Stimulated activated CD4-positive, alpha-beta T cell treated with anti-CD3 and anti-CD28 coated beads, Interleukin-12 subunit alpha, Interleukin-12 subunit beta, amount 100 ng/mL, for 24 hours (primary cell): ENCODE measurements around the gene CDC20B.
"Not testable (repeated sequence)": the region's sequence is repeated elsewhere in the genome, so short reads cannot be mapped to it uniquely, and the experiment has no call there.

Experiments used
- DNase-seq, 2 experiments: peaks; one replicate each; pipeline ENCODE4 v3.0.0-alpha.2; 2020; ENCODE audit warnings: low read depth in 2 of 2

The CDC20B gene

DNA sequence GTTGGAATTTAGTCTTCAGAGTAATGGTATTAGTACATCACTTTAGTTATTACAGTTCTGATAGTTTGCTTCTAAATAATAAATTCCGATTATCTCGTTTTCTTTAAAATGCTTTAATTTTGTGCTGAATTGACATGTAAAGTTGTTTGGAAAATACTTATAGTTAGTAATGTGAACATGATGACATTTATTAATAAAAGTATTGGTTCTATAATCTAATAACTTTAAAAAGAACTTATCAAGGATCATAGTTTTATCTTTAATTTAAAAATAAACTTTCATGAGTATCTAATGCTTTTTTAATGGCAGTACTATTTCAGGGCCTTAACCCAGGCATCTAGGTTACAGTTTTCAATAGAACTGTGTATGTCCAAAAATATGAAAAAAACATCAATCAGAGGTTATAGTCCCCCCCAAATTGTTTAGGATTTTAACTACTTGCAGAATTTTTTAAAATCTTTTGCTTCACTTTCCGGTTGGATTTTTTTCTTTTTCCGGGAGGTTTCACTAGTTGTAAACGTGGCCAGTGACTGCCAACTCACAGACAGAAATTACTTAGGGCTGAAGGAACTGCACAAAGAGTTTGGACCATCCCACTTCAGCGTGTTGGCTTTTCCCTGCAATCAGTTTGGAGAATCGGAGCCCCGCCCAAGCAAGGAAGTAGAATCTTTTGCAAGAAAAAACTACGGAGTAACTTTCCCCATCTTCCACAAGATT, 12.3 kb downstream of the CDC20B start:
- DNase-seq = no peak

DNA sequence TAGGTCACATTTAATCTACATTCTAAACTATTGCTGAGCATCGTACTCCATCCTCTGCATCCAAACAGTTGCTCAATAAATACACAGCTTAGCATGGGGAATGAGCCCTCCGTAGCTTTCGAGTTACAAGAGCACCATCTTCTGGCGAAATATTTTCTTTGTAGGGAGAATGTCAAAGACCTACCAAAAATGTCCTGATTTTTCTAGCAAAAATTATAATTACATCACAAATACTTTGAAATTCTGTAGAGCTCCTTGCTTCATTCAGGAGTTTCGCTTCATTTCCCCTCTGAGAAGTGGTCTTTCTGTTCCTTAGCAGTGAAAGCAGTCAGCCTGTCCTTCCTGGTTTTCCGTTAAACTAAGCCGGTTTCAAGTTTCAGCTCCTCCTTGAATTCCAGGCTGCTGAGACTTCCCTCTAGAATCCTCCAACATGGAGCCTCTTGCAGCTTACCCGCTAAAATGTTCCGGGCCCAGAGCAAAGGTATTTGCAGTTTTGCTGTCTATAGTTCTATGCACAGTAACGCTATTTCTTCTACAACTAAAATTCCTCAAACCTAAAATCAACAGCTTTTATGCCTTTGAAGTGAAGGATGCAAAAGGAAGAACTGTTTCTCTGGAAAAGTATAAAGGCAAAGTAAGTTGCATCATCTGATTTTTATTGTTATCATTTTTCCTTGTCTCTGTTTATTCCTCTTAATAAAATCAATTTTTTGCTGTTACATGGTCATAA, 13.0 kb downstream of the CDC20B start, which contains the start of gene GPX8:
TSS of gene GPX8 (plus strand) at position 409 of the 730 bp plus-strand sequence. CDS start at position 431, 22 bp downstream.
- no peak for DNase-seq

DNA sequence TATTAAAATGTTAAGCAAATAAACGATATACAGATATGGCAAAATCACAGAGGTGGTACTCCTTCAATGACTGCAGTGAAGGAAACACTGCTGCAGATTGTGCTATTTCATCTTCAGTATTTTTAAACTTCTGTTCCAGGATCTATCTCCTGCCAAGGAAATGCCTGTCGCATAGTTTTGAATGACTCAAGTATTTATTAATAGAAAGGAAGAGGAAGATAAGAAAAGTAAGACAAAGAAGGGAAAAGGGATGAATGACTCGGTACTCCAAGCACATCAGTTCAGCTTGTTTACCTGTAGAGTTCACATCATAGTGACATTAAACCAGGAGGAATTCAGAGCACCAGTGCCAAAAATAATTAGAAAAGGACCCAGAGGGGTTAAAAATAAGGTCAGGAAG, 18.1 kb downstream of the CDC20B start:
- no peak for DNase-seq

DNA sequence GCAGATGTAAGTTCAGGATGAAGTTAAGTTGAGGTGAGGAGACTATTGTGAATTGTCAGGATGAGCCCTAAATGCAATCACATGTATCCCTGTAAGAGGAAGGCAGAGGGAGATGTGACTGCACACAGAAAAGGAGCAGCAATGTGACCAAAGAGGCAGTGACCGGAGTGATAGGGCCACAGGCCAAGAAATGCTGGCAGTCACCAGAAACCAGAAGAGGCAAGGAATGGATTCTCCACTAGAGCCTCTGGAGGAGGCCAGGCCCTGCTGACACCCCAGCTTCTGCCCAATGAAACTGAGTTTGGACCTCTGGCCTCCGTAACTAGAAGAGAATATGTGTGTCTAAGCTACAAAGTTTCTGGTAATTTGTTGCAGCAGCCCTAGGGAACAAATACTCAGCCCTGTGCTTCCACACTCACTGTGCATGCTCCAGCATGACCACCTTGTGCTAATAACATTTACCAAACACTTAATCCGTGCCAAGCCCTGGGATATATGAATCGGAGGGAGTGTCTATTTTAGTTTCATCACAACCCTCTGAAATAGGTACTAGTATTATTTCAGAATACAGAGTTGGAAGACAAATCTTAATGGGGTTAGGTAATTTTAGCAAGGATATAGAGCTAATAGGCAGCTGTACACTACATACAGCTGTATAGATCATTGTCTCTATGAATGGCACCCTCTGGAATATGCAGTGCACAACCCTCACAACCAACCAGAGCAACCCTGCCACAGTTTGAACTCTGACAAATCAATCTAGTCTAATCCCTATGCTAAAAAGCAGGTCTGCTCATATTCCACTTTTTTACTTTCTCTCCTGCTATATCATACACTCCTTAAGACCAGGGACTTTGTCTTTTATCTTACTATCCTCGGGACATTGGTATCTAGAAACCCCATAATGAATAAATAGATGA, 20.8 kb downstream of the CDC20B start:
- no peak for DNase-seq

DNA sequence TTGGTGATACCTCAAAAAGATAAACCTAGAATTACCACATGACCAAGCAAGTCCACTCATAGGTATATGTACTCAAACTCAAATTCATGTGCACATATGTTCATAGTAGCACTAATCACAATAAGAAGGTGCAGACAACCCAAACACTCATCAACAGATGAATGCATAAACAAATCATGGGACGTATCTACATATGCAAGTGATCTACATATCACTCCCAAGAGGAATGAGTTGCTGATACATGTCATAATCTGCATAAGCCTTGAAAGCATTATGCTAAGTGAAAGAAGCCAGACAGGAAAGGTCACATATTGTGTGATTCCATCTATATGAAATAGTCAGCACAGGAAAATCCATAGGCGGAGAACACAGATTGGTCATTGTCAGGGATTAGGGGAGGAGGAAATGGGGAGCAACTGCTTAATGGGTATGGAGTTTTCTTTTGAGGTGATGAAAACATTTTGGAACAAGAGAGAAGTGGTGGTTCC, 23.6 kb downstream of the CDC20B start:
- no peak for DNase-seq

DNA sequence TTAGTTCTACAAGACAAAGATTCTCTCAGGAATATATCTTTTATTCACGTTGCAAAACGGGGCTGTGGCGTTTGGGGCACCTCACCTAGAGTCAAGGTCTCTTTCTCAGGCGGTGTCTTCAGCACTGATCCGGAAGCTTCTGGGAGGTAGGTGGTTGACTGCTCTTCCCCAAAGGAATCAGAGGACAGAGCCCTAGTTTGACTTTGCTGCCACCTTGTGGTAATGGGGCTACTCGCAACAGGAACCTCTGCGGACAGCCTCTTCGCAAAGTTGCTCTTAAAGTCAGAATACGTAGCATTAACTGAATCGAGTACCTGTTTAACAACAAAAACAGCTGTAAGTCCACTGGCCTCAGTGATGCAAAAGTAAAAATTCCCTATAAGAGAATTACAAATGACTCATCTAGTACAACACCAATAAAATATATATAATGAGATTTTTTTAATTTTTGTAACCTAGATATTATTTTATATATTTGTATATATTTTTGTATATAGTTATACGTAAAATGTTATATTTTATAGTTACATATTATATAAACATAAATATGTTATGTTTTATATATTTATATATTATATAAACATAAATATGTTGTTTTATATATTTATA, 26.3 kb downstream of the CDC20B start:
- DNase-seq = peak; percentile 68 to 77

DNA sequence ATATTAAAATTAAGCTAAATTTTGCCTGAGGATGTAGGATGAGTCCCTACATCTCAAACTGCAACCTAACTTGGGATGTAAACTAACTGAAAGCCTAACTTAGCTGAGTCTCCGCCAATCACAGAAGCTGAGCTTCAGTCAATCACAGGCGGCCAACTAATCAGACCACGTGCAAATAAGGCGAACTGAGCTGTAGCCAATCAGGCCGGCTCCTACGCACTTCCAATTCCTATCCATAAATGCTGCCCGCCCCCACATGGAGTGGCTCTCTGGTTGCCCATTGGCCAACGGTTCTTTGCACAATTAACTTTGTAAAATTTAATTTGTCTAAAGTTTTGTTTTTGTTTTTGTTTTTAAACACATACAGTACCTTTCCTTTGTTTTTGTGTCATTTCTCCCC, 26.9 kb downstream of the CDC20B start:
- no peak for DNase-seq

DNA sequence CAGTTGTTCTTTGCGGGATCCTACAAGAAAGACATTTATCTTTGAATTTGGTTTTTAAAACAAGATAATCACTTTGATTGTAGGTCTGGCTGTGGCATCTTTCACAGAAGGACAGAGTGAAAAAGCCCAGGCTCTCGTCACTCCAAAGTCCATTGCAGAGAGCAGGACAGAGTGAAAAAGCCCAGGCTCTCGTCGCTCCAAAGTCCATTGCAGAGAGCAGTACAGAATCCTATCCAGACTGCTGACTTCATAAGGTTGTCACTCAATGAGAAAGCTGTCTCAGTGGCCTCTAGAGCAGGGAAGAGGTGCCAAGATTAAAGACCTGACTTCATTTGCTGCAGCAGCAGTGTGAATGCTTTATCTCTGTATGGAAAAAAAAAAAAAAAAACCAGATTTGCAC, 29.4 kb downstream of the CDC20B start:
- no peak for DNase-seq

DNA sequence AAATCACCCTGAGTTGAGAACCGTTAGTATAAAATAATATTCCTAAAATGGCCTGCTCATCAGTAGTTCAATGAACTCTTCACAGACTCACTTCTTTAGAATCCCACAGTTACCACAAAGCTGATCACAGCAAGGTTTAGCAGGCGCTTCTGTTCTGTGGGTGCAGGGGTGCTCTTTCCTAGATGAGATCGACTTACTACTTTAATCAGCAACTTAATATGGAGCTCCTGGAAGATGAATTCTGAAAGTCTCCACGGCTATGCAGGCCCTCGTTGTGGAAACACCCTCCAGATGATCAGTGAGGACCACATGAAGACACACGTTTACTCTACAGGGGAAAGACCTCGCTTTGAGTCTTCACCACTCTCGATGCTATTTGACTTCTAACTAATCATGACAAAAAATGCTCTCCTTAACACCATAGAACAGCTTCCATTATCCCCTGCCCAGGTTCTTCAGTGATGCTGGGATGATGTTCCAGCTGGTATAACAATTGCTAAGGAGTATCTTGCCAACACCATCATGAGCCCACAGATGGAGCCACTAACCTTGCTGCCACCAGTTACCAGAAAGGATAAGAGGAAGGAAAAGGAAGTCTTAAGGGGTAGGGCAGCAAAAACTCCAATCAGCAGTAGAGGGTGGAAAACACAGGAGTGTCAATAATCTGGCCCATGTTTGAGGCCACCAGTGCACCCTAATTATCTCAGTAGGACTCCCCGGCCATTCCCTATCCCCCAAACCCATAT, 30.9 kb downstream of the CDC20B start:
- DNase-seq = no peak

DNA sequence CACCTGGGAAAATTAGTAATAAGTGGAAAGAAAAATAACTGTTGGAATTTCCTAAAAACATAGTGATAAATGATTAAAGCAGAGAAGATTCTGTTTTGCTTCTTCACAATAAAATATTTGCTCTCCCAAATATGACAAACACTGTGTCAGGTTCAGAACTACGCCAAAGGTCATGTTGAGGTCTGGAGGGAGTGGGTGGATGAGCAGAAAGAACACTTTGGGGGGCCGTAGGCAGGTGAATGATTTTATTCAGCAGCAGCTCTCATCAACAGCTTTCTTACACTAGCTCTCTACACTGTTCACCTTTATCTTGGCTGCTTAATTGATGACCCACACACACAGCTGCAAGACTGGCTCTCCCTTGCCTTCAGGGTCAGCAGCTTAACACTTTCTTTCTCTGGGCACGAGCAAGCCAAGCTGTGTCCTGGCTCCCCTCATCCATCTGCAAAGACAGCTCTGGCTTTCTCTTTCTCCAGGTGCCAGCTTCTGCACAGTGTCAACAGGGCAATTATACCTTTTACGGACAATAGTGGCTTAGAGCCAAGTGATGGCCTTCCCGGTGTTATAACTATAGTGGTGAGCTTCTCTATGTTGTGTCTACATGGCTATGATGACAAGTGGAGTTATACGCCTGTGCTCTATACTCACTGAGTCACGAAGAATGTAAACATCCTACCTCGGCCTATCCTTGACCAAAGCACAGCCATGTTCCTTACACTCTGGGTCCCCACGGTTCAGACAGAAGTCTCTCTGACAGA, 31.9 kb downstream of the CDC20B start:
- no peak for DNase-seq

DNA sequence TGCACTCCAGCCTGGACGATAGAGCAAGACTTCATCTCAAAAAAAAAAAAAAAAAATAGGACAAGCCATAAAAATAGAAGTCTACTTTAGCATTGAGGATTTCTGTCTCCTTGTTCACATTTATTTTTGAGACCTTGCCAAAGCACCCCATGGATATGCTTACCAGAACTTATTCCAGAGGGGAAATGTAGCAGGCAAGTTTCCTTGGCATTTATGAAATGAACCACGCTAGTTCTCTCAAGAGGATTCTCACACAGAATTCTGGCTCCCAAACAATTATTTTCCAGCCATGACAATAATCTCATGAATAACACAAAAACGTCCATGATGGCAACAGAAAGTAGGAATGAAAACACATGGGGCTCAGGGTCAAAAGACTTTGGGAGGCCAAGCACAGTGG, 36.5 kb downstream of the CDC20B start:
- DNase-seq = no peak

DNA sequence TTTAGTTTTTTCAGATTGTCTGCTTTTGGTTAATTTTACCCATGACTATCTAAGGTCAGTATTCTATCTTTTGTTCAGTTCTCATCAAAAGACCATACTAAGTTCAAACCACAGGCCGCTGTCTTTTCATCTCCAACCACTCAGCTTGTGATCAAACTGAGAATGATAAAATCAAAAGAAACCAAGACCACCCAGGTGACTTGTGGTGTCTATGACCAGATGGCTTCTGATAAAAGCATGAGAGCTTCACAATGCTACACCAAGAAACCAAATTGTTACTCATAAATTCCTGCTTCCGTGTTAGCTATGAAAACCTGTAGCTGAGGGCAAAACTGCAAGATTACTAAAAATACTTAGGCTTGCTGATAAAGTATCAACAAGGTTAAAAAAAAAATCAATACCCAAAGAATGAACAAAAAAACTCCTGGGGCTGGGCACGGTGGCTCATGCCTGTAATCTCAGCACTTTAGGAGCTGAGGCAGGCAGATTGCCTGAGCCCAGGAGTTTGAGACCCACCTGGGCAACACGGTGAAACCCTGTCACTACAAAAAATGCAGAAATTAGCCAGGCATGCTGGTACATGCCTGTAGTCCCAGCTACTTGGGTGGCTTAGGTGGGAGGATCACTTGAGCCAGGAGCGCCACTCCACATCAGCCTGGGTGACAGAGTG, 38.8 kb downstream of the CDC20B start:
- DNase-seq = no peak

DNA sequence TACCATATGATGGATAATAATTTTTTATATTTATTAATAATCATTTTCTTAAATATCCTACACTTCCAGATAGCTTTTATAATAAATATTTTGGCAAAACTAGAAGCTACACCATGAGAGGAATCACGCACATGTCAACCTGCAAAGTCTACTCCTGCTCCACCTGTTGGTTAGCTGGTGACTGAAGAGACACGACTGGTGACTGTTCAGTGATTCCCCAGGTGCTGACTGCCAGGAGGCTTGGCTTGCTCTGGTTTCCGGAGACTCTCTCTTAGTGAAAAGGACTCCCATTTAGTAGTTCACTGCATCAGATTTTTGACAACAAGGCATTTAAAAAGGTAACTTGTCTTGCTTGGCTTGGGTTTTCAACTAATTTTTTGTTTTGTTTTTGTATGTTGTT, 49.6 kb downstream of the CDC20B start:
- no peak for DNase-seq

DNA sequence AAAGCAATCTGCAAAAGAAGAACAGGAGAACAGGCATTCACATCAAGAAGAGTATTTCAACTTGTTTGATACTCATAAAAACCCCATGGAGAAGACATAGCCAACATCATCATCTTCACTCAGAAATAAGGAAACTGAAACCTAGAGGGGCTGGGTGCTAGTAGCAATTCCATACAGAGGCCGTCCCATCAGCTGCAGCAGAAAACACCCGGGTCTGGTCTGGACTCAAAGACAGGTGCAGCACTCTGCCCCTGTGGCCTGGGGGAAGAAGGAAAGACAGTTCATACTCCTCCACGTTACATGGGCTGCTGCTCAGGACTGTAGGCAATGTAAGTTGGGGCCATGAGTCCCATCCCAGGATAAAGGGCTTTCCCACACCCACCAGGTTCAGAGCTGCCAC, 58.9 kb downstream of the CDC20B start:
- no peak for DNase-seq

DNA sequence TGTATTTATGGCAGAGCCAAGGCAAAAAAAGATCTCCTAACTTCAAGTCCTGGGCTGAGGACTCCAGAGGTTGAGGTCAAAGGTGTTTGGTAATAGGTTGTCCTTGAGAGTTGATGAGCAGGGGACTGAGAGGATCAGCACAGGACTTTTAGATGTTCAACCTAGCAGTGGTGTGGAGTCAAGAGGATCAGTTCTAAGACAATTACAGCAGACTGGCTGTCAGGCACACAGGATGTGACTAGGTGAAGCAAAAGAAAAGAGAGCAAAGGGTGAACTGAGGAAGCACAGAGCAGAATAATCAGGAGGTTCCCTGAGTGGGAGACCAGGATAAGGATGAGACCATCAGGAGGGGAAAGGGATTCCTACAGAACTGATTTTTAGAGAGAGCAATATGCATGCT, 59.6 kb downstream of the CDC20B start:
- DNase-seq = no peak

DNA sequence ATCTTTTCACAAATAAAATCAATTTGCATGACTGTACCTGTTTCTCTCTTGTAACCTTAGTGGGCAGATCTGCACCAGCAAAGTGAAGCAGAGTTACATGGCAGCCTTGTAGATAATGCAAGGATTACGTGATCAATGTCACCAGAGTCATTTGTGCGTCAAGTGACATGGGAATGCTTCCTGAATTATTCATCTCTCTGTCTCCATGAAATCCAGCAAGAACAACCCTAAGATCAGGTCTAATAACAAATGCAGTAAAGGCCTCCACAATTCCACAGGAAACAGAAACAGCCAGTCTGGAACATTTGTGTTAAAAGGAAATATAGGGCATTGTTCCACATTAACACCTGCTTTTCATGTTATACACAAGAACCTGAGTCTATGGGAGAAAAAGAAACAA, 62.8 kb downstream of the CDC20B start:
- DNase-seq = no peak

DNA sequence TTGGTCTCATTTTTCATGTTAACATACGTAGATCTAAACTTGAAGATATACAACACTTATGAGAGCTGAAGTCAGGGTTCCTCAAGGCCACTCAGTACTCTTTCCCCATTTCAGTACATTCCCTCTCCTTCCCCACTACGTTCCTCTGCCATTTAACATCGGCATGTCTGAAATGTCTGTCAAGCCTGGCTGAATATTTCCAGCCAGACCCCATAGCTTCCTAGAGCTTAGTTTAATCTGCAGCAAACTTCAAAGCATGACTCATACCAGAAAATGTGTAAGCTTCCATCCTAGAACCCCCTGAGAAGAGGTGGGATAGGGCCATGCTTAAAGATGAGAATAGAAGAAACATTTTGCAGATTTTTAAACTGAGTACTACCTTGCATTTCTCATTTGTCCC, 64.3 kb downstream of the CDC20B start:
- no peak for DNase-seq

DNA sequence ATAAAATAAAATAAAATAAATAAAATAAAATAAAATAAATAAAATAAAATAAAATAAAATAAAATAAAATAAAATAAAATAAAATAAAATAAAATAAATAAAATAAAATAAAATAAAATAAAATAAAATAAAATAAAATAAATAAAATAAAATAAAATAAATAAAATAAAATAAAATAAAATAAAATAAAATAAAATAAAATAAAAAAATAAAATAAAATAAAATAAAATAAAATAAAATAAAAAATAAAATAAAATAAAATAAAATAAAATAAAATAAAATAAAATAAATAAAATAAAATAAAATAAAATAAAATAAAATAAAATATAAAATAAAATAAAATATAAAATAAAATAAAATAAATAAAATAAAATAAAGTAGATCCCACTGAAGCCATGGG, 67.0 kb downstream of the CDC20B start:
- DNase-seq = not testable (repeated sequence)

DNA sequence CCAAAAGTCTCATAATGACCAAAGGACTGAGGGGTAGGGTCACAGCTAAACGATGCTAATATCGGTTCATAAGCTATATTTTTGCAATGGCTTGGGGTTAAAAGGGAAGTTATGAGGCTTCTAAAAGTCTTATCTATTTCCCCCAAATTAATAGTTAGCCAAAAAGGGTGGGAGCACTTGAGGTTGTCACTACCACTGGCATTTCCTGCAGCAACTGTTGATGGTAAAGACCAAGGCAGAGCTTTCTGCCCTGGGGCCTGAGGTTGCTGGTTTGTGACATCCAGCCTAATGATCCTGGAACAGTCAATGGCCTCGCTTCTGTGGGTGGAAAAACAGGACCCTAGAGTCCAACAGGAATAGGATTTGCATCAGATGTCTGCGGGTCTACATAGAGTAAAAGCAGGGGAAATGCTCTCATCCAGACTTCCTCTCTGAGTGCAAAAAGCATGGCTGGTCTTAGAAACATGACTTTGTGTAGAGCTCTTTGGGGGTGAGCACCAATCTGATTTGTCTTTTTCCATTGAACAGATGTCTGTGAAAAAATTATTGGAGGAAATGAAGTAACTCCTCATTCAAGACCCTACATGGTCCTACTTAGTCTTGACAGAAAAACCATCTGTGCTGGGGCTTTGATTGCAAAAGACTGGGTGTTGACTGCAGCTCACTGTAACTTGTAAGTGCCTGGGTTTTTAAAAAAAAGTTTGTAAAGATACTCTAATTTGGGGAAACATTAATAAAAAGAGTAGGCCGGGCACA, 67.9 kb downstream of the CDC20B start:
- DNase-seq = no peak
